ENCODE results near the gene SLC47A1.
"Not testable (repeated sequence)": the region's sequence is repeated elsewhere in the genome, so short reads cannot be mapped to it uniquely, and the experiment has no call there.

The SLC47A1 gene

GRCh38 chr17:19533718-19534561 lies at the start of gene SLC47A1:
TSS of gene SLC47A1 (plus strand) at chr17:19533854. CDS start at chr17:19533940, 86 bp downstream.
- no peak for DNase-seq (ENCODE audit: low spot score)

- no peak for DNase-seq (ENCODE audit: low spot score)
These were observed 47.8 kb upstream of the SLC47A1 start for GRCh38 chr17:19485800-19486340.

- DNase-seq (ENCODE audit: low spot score) = no peak
These were observed 47.2 kb upstream of the SLC47A1 start for GRCh38 chr17:19486351-19487023.

GRCh38 chr17:19487024-19487600 lies 46.5 kb upstream of the SLC47A1 start:
- no peak for DNase-seq (ENCODE audit: low spot score)

- DNase-seq (ENCODE audit: low spot score) = no peak
These were observed 41.5 kb upstream of the SLC47A1 start for GRCh38 chr17:19492141-19492540.

GRCh38 chr17:19494961-19495806 lies 38.5 kb upstream of the SLC47A1 start:
- no peak for DNase-seq (ENCODE audit: low spot score)

- DNase-seq (ENCODE audit: low spot score) = no peak
These were observed 37.7 kb upstream of the SLC47A1 start for GRCh38 chr17:19495828-19496528.

- DNase-seq (ENCODE audit: low spot score) = no peak
These were observed 36.0 kb upstream of the SLC47A1 start for GRCh38 chr17:19497624-19498023.

GRCh38 chr17:19501219-19501618 lies 32.4 kb upstream of the SLC47A1 start:
- no peak for DNase-seq (ENCODE audit: low spot score)

GRCh38 chr17:19502517-19502916 lies 31.1 kb upstream of the SLC47A1 start:
- DNase-seq (ENCODE audit: low spot score) = no peak

GRCh38 chr17:19505561-19505960 lies 28.1 kb upstream of the SLC47A1 start:
- DNase-seq (ENCODE audit: low spot score) = not testable (repeated sequence)

- DNase-seq (ENCODE audit: low spot score) = peak; percentile 83
These were observed 25.7 kb upstream of the SLC47A1 start for GRCh38 chr17:19507775-19508576.

GRCh38 chr17:19508577-19508867 lies 25.1 kb upstream of the SLC47A1 start:
- no peak for DNase-seq (ENCODE audit: low spot score)

GRCh38 chr17:19509281-19509852 lies 24.3 kb upstream of the SLC47A1 start:
- not testable (repeated sequence) for DNase-seq (ENCODE audit: low spot score)

- DNase-seq (ENCODE audit: low spot score) = no peak
These were observed 22.8 kb upstream of the SLC47A1 start for GRCh38 chr17:19510903-19511302.

- DNase-seq (ENCODE audit: low spot score) = peak; percentile 69
These were observed 19.7 kb upstream of the SLC47A1 start for GRCh38 chr17:19513897-19514488.

- DNase-seq (ENCODE audit: low spot score) = no peak
These were observed 16.0 kb upstream of the SLC47A1 start for GRCh38 chr17:19517699-19518098.

- DNase-seq (ENCODE audit: low spot score) = not testable (repeated sequence)
These were observed 14.0 kb upstream of the SLC47A1 start for GRCh38 chr17:19519388-19520291.

- DNase-seq (ENCODE audit: low spot score) = no peak
These were observed 13.0 kb upstream of the SLC47A1 start for GRCh38 chr17:19520641-19521040.
